ENCODE results near the gene STX4. TPM values are rescaled to one million over a fixed set of nuclear protein-coding genes. Genes with fewer than 3 reads are reported as not detected.

The STX4 gene
- polyA plus RNA-seq, 1 of the 3 experiments (the other 2 are of a cell fraction): 117 TPM

DNA sequence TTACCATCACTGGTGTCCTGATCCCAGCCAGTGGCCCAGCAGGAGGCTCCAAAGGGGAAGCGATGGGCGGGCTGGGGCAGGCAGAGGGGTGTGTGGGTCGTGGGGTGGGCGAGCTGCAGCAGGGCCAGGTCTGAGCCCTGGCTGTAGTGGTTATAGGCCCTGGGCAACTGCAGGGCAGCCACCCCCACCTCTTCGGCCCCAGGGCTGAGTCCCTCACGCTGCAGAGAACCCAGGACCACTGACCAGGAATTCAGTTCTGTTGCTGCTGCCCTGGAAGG lies 53.2 kb downstream of the STX4 start:
- TF ChIP-seq RCOR1 (IDR thresholded peaks at IDR 0.05; ENCODE audit: low read length) (no peak), RFX5 (IDR thresholded peaks at IDR 0.05; ENCODE audit: low read length) (no peak), RXRA (IDR thresholded peaks at IDR 0.05; ENCODE audit: borderline replicate concordance, low read depth) (no peak), YY1 (IDR thresholded peaks at IDR 0.05; ENCODE audit: low read depth) (no peak), NFIC (IDR thresholded peaks at IDR 0.05; ENCODE audit: borderline replicate concordance) (no peak)
- TF ChIP-seq, protein P1, sequence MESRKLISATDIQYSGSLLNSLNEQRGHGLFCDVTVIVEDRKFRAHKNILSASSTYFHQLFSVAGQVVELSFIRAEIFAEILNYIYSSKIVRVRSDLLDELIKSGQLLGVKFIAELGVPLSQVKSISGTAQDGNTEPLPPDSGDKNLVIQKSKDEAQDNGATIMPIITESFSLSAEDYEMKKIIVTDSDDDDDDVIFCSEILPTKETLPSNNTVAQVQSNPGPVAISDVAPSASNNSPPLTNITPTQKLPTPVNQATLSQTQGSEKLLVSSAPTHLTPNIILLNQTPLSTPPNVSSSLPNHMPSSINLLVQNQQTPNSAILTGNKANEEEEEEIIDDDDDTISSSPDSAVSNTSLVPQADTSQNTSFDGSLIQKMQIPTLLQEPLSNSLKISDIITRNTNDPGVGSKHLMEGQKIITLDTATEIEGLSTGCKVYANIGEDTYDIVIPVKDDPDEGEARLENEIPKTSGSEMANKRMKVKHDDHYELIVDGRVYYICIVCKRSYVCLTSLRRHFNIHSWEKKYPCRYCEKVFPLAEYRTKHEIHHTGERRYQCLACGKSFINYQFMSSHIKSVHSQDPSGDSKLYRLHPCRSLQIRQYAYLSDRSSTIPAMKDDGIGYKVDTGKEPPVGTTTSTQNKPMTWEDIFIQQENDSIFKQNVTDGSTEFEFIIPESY (IDR thresholded peaks at IDR 0.05; ENCODE audit: borderline replicate concordance, low read depth): no peak
- TF ChIP-seq, protein P2, sequence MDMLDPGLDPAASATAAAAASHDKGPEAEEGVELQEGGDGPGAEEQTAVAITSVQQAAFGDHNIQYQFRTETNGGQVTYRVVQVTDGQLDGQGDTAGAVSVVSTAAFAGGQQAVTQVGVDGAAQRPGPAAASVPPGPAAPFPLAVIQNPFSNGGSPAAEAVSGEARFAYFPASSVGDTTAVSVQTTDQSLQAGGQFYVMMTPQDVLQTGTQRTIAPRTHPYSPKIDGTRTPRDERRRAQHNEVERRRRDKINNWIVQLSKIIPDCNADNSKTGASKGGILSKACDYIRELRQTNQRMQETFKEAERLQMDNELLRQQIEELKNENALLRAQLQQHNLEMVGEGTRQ (IDR thresholded peaks at IDR 0.05; ENCODE audit: borderline replicate concordance, low read depth, low read length): no peak
- POLR2A ChIA-PET: interaction anchor here (0.9 to 2.1 kb wide), 3 partner anchors 7 to 31 kb away, joined by 3 to 5 read pairs (median 5); partner anchors contain the start of genes KAT8 and ZNF668
- H2AFZ ChIP-seq (ENCODE audit: low read depth): no peak overlapping the region
- H3K27me3 ChIP-seq (ENCODE audit: insufficient read depth): no peaks in the 10 kb centered on the region
- peaks cover 0 to 8% of the 10 kb centered on the region in 2 experiments; a peak in 2 of 4 replicates for H3K4me1 ChIP-seq (ENCODE audit: control insufficient read depth in 1 of 2, insufficient read depth in 2 of 2, low read depth in 1 of 2, low read length in 1 of 2)
- DNase-seq: no peak
- H3K9ac ChIP-seq: no peak overlapping the region
- H3K27ac ChIP-seq (ENCODE audit: low read depth in 2 of 2, low read length in 1 of 2): no peak overlapping the region
- WGBS (ENCODE audit: low lambda C conversion rate): no CpG with 5 or more reads among the region's 6 CpGs
- no peaks in the 10 kb centered on the region for H3K9me3 ChIP-seq
- CTCF ChIA-PET: interaction anchor here (3.0 kb wide), 1 partner anchor 56 kb away, joined by 12 read pairs; no protein-coding TSS in a partner anchor
- H3K4me3 ChIP-seq (ENCODE audit: low read depth in 2 of 2, low read length in 1 of 2): no peak overlapping the region
- peaks cover 7% of the 10 kb centered on the region; the same call in 1 of the 2 replicates for H4K20me1 ChIP-seq (ENCODE audit: insufficient read depth)
- peaks cover 12 to 31% of the 10 kb centered on the region in 2 experiments for H3K36me3 ChIP-seq (replicated peaks in 1 of 2; ENCODE audit: control insufficient read depth in 1 of 2, insufficient read depth in 2 of 2, low read length in 1 of 2)
- no peaks in the 10 kb centered on the region for H3K9me2 ChIP-seq
- H3K79me2 ChIP-seq (ENCODE audit: insufficient read depth): peaks cover 39% of the 10 kb centered on the region
- H3K4me2 ChIP-seq: no peak overlapping the region
- H3F3A ChIP-seq (replicated peaks; ENCODE audit: insufficient read depth): no peaks in the 10 kb centered on the region

DNA sequence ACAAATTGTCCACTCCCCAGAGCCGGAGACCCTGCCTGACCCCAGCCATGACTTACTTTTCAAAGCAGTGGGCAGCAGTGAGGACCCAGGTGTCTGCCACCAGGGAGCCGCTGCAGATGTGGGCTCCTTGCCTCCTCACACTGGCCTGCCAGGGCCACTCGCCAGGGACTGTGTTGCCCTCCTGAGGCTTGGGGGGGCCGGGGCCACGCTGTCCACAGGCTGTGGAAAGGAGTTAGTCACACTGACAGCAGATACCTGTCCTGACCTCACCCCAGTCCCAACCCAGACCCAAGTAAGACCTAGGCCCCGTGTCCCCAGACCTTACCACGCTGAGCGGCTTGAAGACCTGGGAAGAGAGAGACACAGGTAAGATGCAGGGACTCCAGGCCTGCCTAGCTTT lies 54.1 kb downstream of the STX4 start:
- TF ChIP-seq SMC3 (IDR thresholded peaks at IDR 0.05; ENCODE audit: low read depth, low read length) (no peak), RAD21 (IDR thresholded peaks at IDR 0.05; ENCODE audit: low read length) (no peak), TCF12 (IDR thresholded peaks at IDR 0.05) (no peak), FOXJ3 (CRISPR knock-in tag; IDR thresholded peaks at IDR 0.05) (no peak), MEF2A (IDR thresholded peaks at IDR 0.05; ENCODE audit: borderline replicate concordance, low read depth) (no peak)
- TF ChIP-seq, protein P3, sequence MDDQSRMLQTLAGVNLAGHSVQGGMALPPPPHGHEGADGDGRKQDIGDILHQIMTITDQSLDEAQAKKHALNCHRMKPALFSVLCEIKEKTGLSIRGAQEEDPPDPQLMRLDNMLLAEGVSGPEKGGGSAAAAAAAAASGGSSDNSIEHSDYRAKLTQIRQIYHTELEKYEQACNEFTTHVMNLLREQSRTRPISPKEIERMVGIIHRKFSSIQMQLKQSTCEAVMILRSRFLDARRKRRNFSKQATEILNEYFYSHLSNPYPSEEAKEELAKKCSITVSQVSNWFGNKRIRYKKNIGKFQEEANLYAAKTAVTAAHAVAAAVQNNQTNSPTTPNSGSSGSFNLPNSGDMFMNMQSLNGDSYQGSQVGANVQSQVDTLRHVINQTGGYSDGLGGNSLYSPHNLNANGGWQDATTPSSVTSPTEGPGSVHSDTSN (IDR thresholded peaks at IDR 0.05): no peak
- H3K36me3 ChIP-seq (replicated peaks in 1 of 2; ENCODE audit: control insufficient read depth in 1 of 2, insufficient read depth in 2 of 2, low read length in 1 of 2): peaks cover 7 to 28% of the 10 kb centered on the region in 2 experiments
- WGBS (ENCODE audit: low lambda C conversion rate): 92% methylated on average over 8 of the region's 8 CpGs
- H3K27ac ChIP-seq (ENCODE audit: low read depth in 2 of 2, low read length in 1 of 2): no peak overlapping the region
- no peaks in the 10 kb centered on the region for H3K9me3 ChIP-seq
- H3K9me2 ChIP-seq: no peaks in the 10 kb centered on the region
- no peak overlapping the region for H2AFZ ChIP-seq (ENCODE audit: low read depth)
- CTCF ChIA-PET: no interaction called here
- peaks cover 0 to 10% of the 10 kb centered on the region in 2 experiments; a peak in 2 of 4 replicates for H3K4me1 ChIP-seq (ENCODE audit: control insufficient read depth in 1 of 2, insufficient read depth in 2 of 2, low read depth in 1 of 2, low read length in 1 of 2)
- H4K20me1 ChIP-seq (ENCODE audit: insufficient read depth): peaks cover 3% of the 10 kb centered on the region
- H3F3A ChIP-seq (replicated peaks; ENCODE audit: insufficient read depth): no peaks in the 10 kb centered on the region
- no peak for DNase-seq
- no peak overlapping the region for H3K4me2 ChIP-seq
- H3K27me3 ChIP-seq (ENCODE audit: insufficient read depth): no peaks in the 10 kb centered on the region
- peaks cover 41% of the 10 kb centered on the region for H3K79me2 ChIP-seq (ENCODE audit: insufficient read depth)
- POLR2A ChIA-PET: no interaction called here
- no peak overlapping the region for H3K9ac ChIP-seq
- no peak overlapping the region for H3K4me3 ChIP-seq (ENCODE audit: low read depth in 2 of 2, low read length in 1 of 2)
